GM23248 (cell line): Measurements from ENCODE around the gene BCAP29.

Experiments
- EZH2 ChIP-seq: fragments of 200-600 bp; sonication (generic); IDR thresholded peaks from 2 replicates; pipeline ENCODE4 v1.6.1; 2018; ENCODE audit warnings: antibody characterized with exemption, mild to moderate bottlenecking; ENCODE audit not compliant: insufficient read depth, poor library complexity, severe bottlenecking
- EZH2phosphoT487 ChIP-seq: fragments of 200-600 bp; sonication (generic); IDR thresholded peaks from 2 replicates; pipeline ENCODE4 v1.6.1; 2018; ENCODE audit warnings: antibody characterized with exemption, moderate library complexity, mild to moderate bottlenecking, low read depth; ENCODE audit not compliant: insufficient read depth

GRCh38 chr7:107597953-107598352 is 17.9 kb downstream of the BCAP29 start:
- TF ChIP-seq EZH2phosphoT487 = no peak
- TF ChIP-seq EZH2 = no peak
